Measurements from ENCODE around the gene SPATC1L.
"Not testable (repeated sequence)": the region's sequence is repeated elsewhere in the genome, so short reads cannot be mapped to it uniquely, and the experiment has no call there.

The SPATC1L gene

DNA sequence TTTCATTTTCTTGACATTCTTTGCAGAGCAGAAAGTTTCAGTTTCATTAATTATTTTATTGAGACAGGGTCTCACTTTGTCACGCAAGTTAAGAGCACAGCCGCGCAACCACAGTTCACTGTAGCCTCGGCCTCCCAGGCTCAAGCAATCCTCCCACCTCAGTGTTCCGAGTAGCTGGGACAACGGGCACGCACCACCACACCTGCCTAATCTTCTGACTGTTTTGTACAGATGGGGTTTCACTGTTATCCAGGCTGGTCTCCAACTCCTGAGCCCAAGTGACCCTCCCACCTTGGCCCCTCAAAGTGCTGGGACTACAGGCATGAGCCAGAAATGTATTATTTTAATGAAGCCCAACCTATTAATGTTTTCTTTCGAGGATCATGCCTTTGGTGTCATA lies 3.0 kb upstream of the SPATC1L start:
- DNase-seq, result peak in 1 of 10 donors; percentile 22
- intact Hi-C loops (cut with DNase I), result no loop called here

DNA sequence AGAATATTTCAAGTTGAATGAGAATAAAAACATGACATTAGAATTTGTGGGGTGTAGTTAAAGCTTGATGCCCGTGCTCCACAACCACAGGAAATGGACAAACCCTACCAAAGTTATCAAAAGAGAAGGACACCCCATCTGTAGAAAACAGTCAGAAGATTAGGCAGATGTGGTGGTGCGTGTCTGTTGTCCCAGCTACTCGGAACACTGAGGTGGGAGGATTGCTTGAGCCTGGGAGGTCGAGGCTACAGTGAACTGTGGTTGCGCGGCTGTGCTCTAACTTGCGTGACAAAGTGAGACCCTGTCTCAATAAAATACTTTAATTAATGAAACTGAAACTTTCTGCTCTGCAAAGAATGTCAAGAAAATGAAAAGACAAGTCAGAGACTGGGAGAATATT lies 1.5 kb upstream of the SPATC1L start:
- peak in 1 of 10 donors; percentile 60 for DNase-seq
- intact Hi-C loops (cut with DNase I), result no loop called here

DNA sequence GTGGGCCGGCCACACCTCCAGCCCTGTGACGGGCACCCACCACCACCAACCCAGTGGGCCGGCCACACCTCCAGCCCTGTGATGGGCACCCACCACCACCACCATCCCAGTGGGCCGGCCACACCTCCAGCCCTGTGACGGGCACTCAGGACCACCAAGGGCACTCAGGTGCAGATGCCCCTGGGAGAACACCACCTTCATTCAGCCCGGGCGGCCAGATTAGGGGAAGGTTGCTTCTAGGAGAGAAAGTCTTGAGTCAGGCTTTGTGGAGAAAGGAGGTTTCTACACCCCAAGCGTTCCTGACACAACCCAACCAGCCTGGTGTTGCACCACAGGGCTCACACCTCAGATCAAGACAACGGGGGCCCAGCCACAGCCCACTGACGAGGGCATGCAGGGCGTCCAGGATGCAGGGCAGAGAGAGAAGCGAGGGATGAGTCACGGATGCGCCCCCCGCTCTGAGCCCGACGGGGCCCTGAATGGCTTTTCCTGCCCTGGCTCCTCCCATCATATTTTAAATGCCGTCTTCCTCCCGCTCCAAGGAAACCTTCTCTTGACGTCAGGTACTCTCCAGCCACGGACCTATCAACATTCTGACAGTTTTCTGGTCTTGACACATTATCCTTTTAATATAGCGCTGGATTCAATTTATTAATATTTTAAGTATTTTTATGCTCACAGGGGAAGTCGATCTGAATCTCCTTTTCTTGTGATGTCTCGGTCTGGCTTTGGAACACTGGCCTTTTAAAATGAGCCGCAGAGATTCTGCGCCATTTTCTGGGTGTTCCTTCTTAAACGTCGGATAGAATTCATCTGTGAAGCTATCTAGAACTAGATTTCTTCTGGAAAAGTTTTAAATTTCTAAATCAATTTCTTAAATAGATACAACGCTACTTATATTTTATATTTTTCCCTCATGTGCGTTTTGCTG lies 631 bp upstream of the SPATC1L start:
- intact Hi-C loops (cut with DNase I), result no loop called here
- DNase-seq, result peak; percentile 67 to 99 (median 83)

DNA sequence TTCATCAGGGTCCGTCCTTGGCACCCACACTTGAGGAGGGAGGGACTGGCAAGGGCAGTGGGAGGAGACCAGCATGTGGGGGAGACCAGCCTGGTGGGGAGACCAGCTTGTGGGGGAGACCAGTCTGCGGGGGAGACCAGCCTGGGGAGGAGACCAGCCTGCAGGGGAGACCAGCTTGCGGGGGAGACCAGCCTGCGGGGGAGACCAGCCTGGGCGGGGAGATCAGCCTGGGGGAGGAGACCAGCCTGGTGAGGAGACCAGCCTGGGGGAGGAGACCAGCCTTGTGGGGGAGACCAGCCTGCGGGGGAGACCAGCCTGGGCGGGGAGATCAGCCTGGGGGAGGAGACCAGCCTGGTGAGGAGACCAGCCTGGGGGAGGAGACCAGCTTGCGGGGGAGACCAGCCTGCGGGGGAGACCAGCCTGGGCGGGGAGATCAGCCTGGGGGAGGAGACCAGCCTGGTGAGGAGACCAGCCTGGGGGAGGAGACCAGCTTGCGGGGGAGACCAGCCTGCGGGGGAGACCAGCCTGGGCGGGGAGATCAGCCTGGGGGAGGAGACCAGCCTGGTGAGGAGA lies 836 bp downstream of the SPATC1L start:
- intact Hi-C loops (cut with DNase I), result not testable (repeated sequence)

DNA sequence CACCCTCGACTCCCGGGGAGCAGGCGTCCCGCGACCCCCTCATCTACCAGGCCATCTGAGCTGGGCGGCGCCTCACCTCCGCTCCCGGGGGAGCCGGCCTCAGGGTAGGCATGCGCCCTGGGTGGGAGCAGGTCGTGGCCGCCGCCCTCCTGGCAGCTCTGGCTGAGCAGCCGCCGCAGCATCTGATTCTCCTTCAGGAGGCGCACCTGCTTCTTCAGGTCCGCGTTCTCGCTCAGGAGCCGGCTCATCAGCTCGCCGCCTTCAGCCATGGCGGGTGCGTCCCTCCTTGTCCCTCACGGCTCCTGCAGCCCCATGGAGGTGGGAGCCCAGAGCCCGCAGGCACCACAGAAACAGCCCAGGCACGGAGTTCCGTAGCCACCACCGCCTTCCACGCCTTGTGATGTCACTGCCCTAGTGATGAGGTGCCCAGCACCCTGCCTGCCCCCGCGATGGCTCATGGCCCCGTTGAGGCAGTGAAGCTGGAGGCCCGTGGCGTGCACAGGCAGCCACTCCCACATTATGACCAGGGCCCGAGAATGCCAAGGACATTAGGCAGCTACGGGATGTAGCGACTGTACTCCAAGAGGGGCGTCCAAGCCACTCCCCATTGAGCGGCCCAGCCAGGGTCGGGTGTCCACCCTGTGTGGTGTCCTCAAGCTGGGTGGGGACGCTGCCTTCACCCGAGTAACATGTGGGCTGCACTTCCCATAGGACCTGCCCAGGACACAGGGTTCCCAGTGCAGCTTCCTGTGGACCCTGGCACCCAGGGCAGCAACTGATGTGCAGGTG lies 1.5 kb downstream of the SPATC1L start:
- peak in 3 of 10 donors; percentile 9 to 85 (median 63) for DNase-seq
- intact Hi-C loops (cut with DNase I), result no loop called here

More for the DNA sequence above, 836 bp downstream of the SPATC1L start:
- DNase-seq, result not testable (repeated sequence)

DNA sequence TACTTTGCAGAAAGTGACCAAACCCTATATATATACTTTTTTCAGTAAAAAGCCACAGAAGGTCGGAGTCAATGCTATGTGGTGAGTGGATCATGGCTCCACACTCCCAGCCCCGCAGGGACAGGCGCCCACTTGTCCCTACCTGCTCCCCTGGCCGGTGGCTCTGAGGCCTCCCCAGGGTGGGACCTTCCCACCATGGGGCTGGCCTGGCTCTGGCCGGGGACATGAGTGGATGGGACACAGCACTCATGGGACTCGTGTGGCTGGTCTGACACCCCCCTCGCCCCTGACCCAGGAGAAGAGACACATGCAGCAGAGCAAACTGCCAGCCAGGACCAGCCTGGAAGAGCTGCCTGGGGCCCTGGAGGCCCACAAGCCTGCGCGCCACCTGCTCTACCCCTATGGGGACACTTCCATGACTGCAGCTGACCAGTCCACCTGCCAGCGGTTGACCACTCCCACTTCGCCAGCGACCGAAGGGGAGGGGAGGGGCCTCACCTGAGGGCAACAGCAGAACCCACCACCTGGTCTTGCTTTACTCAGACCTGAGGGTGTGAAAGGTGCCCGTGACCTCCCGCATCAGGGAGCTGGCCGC lies 2.2 kb downstream of the SPATC1L start:
- intact Hi-C loops (cut with DNase I), result no loop called here
- DNase-seq, result peak in 2 of 10 donors; percentile 7 to 65

DNA sequence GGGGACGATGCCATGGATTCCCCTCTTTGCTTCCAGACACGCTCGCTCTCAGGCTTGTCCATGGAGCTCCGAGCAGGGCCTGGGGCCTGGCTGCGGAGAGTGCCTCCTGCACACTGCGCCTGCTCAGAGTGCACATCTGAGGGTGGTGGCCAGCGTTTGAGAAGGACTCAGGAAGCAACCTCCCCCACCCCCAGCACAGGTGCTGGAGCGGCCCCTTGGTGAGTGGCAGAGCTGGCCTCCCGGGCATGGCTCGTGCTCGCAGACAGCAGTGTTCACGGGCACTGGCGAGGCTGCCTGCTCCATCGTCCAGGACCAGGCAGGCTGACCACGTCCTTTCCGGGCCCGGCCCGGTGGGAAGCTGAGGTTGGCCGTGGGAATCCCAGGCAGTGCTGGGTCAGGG lies 2.8 kb downstream of the SPATC1L start:
- intact Hi-C loops (cut with DNase I), result no loop called here
- peak in 3 of 10 donors; percentile 7 to 82 (median 67) for DNase-seq

DNA sequence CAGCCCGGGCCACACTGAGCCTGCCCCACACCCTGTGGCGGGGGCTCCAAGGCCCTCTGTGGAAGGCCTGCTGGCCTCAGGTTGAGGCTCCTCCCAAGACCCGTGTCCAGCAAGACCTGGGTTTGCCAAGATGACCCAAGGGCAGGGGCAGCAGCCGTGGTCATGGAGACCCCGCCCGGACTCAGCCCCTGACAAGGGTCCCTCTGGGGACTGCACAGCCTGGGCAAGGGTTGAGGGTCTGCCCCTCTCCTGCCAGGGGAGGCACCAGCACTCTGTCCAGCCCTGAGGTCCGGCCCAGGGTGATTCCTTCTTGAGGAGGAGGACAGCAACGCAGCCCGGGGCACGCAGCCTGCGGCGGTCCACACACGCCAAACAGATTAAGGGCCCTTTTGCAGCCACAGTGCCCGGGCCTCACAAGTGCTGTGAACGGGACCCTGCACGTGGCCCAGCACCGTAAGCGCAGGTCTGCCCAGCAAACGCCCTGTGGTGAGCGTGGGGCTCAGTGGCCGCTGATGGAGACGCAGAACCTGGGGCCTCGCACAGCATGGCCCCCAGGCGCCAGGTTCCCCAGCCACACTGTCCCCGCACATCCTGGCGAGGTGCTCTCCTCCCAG lies 3.4 kb downstream of the SPATC1L start:
- peak in 3 of 10 donors; percentile 6 to 83 (median 63) for DNase-seq
- intact Hi-C loops (cut with DNase I), result no loop called here

- intact Hi-C loops (cut with DNase I), result no loop called here
- DNase-seq, result peak in 1 of 10 donors; percentile 68
Measured at GRCh38 chr21:46180079-46180722, 4.1 kb downstream of the SPATC1L start.

GRCh38 chr21:46179708-46180078 lies 4.6 kb downstream of the SPATC1L start:
- DNase-seq, result peak in 3 of 10 donors; percentile 5 to 75 (median 58)
- intact Hi-C loops (cut with DNase I), result no loop called here

DNA sequence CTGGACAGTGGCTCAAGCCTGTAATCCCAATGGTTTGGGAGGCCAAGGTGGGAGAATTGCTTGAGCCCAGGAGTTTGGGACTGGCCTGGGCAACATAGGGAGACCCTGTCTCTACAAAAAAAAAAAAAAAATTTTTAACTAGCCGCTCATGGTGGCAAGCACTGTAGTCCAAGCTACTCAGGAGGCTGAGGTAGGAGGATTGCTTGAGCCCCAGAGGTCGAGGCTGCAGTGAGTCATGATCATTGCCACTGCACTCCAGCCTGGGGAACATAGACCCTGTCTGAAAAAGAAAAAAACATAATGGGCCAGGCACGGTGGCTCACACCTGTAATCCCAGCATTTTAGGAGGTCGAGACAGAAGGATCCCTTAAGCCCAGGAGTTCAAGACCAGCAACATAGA lies 5.3 kb downstream of the SPATC1L start:
- peak in 1 of 10 donors; percentile 21 for DNase-seq
- intact Hi-C loops (cut with DNase I), result no loop called here

DNA sequence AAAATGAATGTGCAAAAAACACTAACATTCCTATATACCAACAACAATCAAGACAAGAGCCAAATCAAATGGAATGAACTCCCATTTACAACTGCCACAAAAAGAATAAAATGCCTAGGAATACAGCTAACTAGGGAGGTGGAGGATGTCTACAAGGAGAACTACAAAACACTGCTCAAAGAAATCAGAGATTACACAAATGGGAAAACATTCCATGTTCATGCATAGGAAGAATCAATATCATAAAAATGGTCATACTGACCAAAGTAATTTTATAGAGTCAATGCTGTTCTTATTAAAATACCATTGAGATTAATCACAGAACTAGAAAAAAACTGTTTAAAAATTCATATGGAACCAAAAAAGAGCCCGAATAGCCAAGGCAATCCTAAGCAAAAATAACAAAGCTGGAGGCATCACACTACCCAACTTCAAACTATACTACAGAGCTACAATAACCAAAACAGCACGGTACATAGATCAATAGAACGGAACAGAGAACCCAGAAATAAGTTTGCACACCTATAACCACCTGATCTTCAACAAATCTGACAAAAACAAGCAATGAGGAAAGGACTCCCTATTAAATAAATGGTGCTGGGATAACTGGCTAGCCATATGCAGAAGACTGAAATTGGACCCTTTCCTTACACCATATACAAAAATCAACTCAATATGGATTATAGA lies 7.7 kb downstream of the SPATC1L start:
- DNase-seq; intact Hi-C loops (cut with DNase I): not testable (repeated sequence)

- intact Hi-C loops (cut with DNase I), result no loop called here
- peak in 1 of 10 donors; percentile 3 for DNase-seq
Measured at GRCh38 chr21:46173573-46173972, 10.7 kb downstream of the SPATC1L start.

DNA sequence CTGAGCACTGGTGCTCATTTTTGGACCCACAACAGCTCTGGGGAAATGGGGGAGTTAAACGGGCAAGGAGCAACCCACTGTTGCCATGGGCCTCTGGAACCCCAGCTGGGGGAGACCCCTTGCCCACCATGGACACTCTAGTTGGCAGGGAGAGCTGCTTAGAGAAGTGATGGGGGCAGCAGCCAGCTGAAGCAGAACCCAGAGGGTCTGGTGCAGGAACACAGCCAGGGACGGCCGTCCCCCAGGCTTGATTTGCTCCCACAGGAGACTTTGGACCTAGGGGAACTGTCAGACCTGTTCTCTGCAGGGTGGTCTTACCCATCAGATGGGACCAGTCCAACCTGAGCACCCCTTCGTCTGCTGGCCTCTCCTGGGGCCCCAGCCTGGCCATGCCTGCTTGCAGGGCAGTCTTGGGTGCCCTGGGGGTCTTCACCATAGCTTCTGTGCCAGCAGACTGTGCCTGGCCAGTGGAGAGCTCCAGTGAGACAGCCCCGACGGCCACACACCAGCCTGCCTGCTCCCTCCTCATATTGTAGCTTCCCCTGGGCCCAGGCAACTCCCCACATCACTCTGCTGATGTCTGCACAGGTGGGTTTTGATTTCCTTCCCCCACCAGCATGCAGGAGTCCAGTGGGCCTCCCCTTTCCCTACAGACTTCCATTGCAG lies 11.3 kb downstream of the SPATC1L start:
- intact Hi-C loops (cut with DNase I), result no loop called here
- peak in 1 of 10 donors; percentile 60 for DNase-seq

DNA sequence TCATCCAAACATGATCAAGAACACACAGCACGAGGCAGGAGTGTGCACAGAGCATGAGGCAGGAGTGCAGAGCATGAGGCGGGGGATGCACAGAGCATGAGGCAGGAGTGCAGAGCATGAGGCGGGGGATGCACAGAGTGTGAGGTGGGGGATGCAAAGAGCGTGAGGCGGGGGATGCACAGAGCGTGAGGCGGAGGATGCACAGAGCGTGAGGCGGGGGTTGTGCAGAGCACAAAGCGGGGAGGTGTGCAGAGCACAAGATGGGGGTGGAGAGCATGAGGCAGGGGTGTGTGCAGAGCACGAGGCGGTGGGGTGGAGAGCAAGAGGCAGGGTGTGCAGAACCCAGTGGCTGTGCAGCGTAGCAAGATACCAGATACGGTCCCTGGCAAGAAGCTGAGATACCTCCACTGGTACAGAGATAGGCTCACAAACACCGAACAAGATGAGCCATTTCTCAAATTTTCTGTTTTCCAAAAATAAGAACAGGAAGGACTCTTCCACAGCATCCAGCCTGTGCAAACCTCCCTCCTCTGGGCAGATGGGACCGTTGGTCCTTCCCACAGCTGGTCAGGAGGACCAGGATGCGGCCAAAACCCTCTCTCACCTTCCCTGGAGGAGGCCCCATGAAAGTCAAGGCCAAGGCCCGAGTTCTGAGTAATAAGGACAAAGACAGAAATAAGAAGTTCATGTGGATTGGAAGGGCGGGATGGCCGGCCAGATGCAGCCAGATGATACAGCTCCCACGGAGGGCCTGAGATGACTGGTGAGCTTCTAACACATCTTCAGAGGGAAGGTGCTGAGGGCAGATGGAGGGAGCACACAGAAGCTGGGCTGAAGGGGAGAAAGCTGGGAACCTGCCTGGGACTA lies 12.0 kb downstream of the SPATC1L start:
- intact Hi-C loops (cut with DNase I), result no loop called here
- peak in 2 of 10 donors; percentile 68 to 71 for DNase-seq

GRCh38 chr21:46171585-46171984 lies 12.7 kb downstream of the SPATC1L start:
- intact Hi-C loops (cut with DNase I), result no loop called here
- no peak for DNase-seq

DNA sequence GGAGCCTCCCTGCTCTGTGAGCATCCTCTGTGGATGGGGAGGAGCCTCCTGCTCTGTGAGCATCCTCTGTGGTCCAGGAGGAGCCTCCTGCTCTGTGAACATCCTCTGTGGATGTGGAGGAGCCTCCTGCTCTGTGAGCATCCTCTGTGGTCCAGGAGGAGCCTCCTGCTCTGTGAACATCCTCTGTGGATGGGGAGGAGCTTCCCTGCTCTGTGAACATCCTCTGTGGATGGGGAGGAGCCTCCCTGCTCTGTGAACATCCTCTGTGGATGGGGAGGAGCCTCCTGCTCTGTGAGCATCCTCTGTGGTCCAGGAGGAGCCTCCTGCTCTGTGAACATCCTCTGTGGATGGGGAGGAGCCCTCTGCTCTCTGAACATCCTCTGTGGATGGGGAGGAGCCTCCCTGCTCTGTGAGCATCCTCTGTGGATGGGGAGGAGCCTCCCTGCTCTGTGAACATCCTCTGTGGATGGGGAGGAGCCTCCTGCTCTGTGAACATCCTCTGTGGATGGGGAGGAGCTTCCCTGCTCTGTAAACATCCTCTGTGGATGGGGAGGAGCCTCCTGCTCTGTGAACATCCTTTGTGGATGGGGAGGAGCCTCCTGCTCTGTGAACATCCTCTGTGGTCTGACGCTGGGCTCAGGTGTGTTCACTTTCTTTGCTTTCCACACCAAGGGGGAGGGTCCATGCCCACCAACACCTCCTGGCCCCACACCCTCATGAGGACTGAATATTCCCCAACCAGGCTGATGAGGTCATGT lies 13.6 kb downstream of the SPATC1L start:
- intact Hi-C loops (cut with DNase I), result not testable (repeated sequence)
- DNase-seq, result peak in 3 of 10 donors; percentile 6 to 65 (median 33)
